Measurements from ENCODE around the gene ZNF436.
"Not testable (repeated sequence)": the region's sequence is repeated elsewhere in the genome, so short reads cannot be mapped to it uniquely, and the experiment has no call there.

GRCh38 chr1:23380236-23380635 lies 10.6 kb upstream of the ZNF436 start:
- TF ChIP-seq CTCF, POLR2A (IDR thresholded peaks at IDR 0.05): not testable (repeated sequence)
